ENCODE measurements around the gene UGT2B17.
"Not testable (repeated sequence)": the region's sequence is repeated elsewhere in the genome, so short reads cannot be mapped to it uniquely, and the experiment has no call there.

Gene UGT2B17

GRCh38 chr4:68568535-68568934 lies 7.6 kb downstream of the UGT2B17 start:
- DNase-seq, result not testable (repeated sequence)

- DNase-seq, result not testable (repeated sequence)
Observed at GRCh38 chr4:68566364-68566763, 9.8 kb downstream of the UGT2B17 start.

- DNase-seq, result not testable (repeated sequence)
Observed at GRCh38 chr4:68565082-68565481, 11.0 kb downstream of the UGT2B17 start.

GRCh38 chr4:68560364-68561070 lies 15.6 kb downstream of the UGT2B17 start:
- not testable (repeated sequence) for DNase-seq

- not testable (repeated sequence) for DNase-seq
Observed at GRCh38 chr4:68553830-68554229, 22.3 kb downstream of the UGT2B17 start.

- peak in 1 of 2 experiments; percentile 25 for DNase-seq
Observed at GRCh38 chr4:68552818-68553811, 23.0 kb downstream of the UGT2B17 start.

- not testable (repeated sequence) for DNase-seq
Observed at GRCh38 chr4:68542742-68543141, 33.4 kb downstream of the UGT2B17 start.

GRCh38 chr4:68536375-68536774 lies 39.7 kb downstream of the UGT2B17 start:
- DNase-seq, result no peak

- DNase-seq, result no peak
Observed at GRCh38 chr4:68535974-68536373, 40.1 kb downstream of the UGT2B17 start.

- not testable (repeated sequence) for DNase-seq
Observed at GRCh38 chr4:68522232-68522631, 53.9 kb downstream of the UGT2B17 start.

- DNase-seq, result no peak
Observed at GRCh38 chr4:68520985-68521384, 55.1 kb downstream of the UGT2B17 start.

- DNase-seq, result no peak
Observed at GRCh38 chr4:68518889-68519288, 57.2 kb downstream of the UGT2B17 start.

GRCh38 chr4:68505452-68505851 lies 70.7 kb downstream of the UGT2B17 start:
- DNase-seq, result not testable (repeated sequence)

- DNase-seq, result not testable (repeated sequence)
Observed at GRCh38 chr4:68504836-68505235, 71.3 kb downstream of the UGT2B17 start.

GRCh38 chr4:68503462-68503861 lies 72.7 kb downstream of the UGT2B17 start:
- DNase-seq, result not testable (repeated sequence)

- DNase-seq, result no peak
Observed at GRCh38 chr4:68499021-68499420, 77.1 kb downstream of the UGT2B17 start.

- peak; percentile 46 to 70 for DNase-seq
Observed at GRCh38 chr4:68498413-68499007, 77.6 kb downstream of the UGT2B17 start.

- no peak for DNase-seq
Observed at GRCh38 chr4:68494688-68495087, 81.4 kb downstream of the UGT2B17 start.

GRCh38 chr4:68490826-68491457 lies 85.2 kb downstream of the UGT2B17 start:
- no peak for DNase-seq

GRCh38 chr4:68489338-68489737 lies 86.8 kb downstream of the UGT2B17 start:
- no peak for DNase-seq

Measured in NCI-H526 (cell line).